GM12892 (cell line): ENCODE data around the gene GLYAT.

ENCODE experiments used
- POLR2A ChIP-seq: IDR thresholded peaks from 2 replicates; pipeline ENCODE4 v1.6.1; 2011; ENCODE audit warnings: low read depth, low read length, control low read depth
- TAF1 ChIP-seq: IDR thresholded peaks from 2 replicates; pipeline ENCODE4 v1.6.1; 2011; ENCODE audit warnings: low read depth, mild to moderate bottlenecking, control low read depth, low read length, borderline replicate concordance

GRCh38 chr11:58675334-58676155, 56.2 kb downstream of the GLYAT start:
- no peak for TF ChIP-seq POLR2A
- no peak for TF ChIP-seq TAF1
